HCT116 (cell line): ENCODE data around the gene RPL3. TPM values are rescaled to one million over a fixed set of nuclear protein-coding genes. Genes with fewer than 3 reads are reported as not detected.
"Not testable (repeated sequence)": the region's sequence is repeated elsewhere in the genome, so short reads cannot be mapped to it uniquely, and the experiment has no call there.

Experiments used
- ATAC-seq: fragments of 200-7000 bp; cut with Tn5 transposase; 2 replicates; pipeline ENCODE4 v1.9.1; 2020; ENCODE audit warnings: mild to moderate bottlenecking, moderate library complexity
- BruUV-seq: library from RNA; stranded (reverse); fragments of 400-500 nt; replicated peaks from 2 replicates; lab custom pipeline; 2021; lab: Mats Ljungman, UMichigan
- CTCF ChIA-PET: fragments of 300-600 bp; sonication (Branson Sonifier 250); formaldehyde crosslinking; loops from one replicate; lab custom pipeline; 2021; ENCODE audit warnings: antibody characterized with exemption; lab: Charles Lee
- POLR2A ChIA-PET: fragments of 300-600, 350-600 bp; sonication (Branson Sonifier 250); formaldehyde crosslinking; loops from one replicate; lab custom pipeline; 2021; ENCODE audit warnings: antibody characterized with exemption; lab: Charles Lee
- RAD21 ChIA-PET, 2 experiments: fragments of 300-600 bp; sonication (Branson Sonifier 250); formaldehyde crosslinking; loops; one replicate each; lab custom pipeline; 2023; ENCODE audit warnings: low total read pairs in 2 of 2; ENCODE audit not compliant: uncharacterized antibody in 2 of 2, unreplicated experiment in 2 of 2, low non-redundant PET in 1 of 2; lab: Charles Lee
- DNase-seq: peaks from one replicate; pipeline ENCODE4 v3.0.0-alpha.2; 2010; ENCODE audit warnings: low read depth, low spot score
- H2AFZ ChIP-seq: fragments of 200-600 bp; shearing (Covaris generic), sonication (generic); 2 replicates; pipeline ENCODE4 v1.6.1; 2017; ENCODE audit warnings: low read depth, mixed run types, mixed read lengths, antibody characterized with exemption, low read length; ENCODE audit not compliant: poor library complexity, severe bottlenecking
- H3K27ac ChIP-seq: 2 replicates; pipeline ENCODE4 v1.5.1; 2012; ENCODE audit warnings: low read depth, low read length
- H3K27me3 ChIP-seq: fragments of 200-600 bp; sonication (generic); 2 replicates; pipeline ENCODE4 v1.6.1; 2016; ENCODE audit warnings: mixed run types, low read length, mixed read lengths; ENCODE audit not compliant: insufficient read depth
- H3K36me3 ChIP-seq, 2 experiments: fragments of 200-500 bp in 1 of 2; fragments of 200-600 bp in 1 of 2; sonication (Bioruptor generic) in 1 of 2; sonication (generic) in 1 of 2; 2 replicates each; pipeline versions ENCODE4 v1.5.1 to v1.6.1; 2014 to 2016; ENCODE audit warnings: low read length in 2 of 2, inconsistent platforms in 1 of 2, mixed read lengths in 1 of 2, mixed run types in 1 of 2; ENCODE audit not compliant: insufficient read depth in 2 of 2, control insufficient read depth in 1 of 2
- H3K4me1 ChIP-seq, 2 experiments: fragments of 200-600 bp in 1 of 2; sonication (generic) in 1 of 2; 2 replicates each; pipeline versions ENCODE4 v1.5.1 to v1.6.1; 2012 to 2017; ENCODE audit warnings: low read length in 2 of 2, inconsistent platforms in 1 of 2, mild to moderate bottlenecking in 1 of 2, mixed read lengths in 1 of 2, mixed run types in 1 of 2, moderate library complexity in 1 of 2; ENCODE audit not compliant: insufficient read depth in 2 of 2, control insufficient read depth in 1 of 2
- H3K4me2 ChIP-seq: fragments of 200-600 bp; sonication (generic); 2 replicates; pipeline ENCODE4 v1.6.1; 2017; ENCODE audit warnings: mixed run types, low read length, mixed read lengths
- H3K4me3 ChIP-seq, 2 experiments: fragments of 200-600 bp in 1 of 2; sonication (generic) in 1 of 2; replicated peaks in 1 of 2; 2 replicates each; pipeline ENCODE4 v1.5.1; 2011 to 2016; ENCODE audit warnings: low read length in 2 of 2, control low read depth in 1 of 2, low read depth in 1 of 2, mild to moderate bottlenecking in 1 of 2, mixed read lengths in 1 of 2, mixed run types in 1 of 2
- H3K79me2 ChIP-seq: fragments of 200-600 bp; sonication (generic); 2 replicates; pipeline ENCODE4 v1.6.1; 2017; ENCODE audit warnings: mild to moderate bottlenecking, mixed run types, low read length, moderate library complexity, mixed read lengths; ENCODE audit not compliant: insufficient read depth
- H3K9ac ChIP-seq: fragments of 200-600 bp; sonication (generic); 2 replicates; pipeline ENCODE4 v1.6.1; 2016; ENCODE audit warnings: low read length, mixed read lengths
- H3K9me2 ChIP-seq: fragments of 200-600 bp; sonication (generic), shearing (Covaris generic); 2 replicates; pipeline ENCODE4 v1.6.1; 2017; ENCODE audit warnings: mixed run types, mild to moderate bottlenecking, moderate library complexity; ENCODE audit not compliant: insufficient read depth
- H3K9me3 ChIP-seq, 2 experiments: fragments of 200-500 bp in 1 of 2; fragments of 200-600 bp in 1 of 2; sonication (Bioruptor generic) in 1 of 2; sonication (generic) in 1 of 2; 2 replicates each; pipeline ENCODE4 v1.6.1; 2014 to 2017; ENCODE audit warnings: low read length in 2 of 2, mixed read lengths in 2 of 2, inconsistent platforms in 1 of 2, low read depth in 1 of 2, mild to moderate bottlenecking in 1 of 2, mixed run types in 1 of 2, moderate library complexity in 1 of 2; ENCODE audit not compliant: control insufficient read depth in 1 of 2, insufficient read depth in 1 of 2
- H4K20me1 ChIP-seq: fragments of 200-600 bp; sonication (generic), shearing (Covaris generic); 2 replicates; pipeline ENCODE4 v1.6.1; 2017; ENCODE audit warnings: mixed run types, mild to moderate bottlenecking, moderate library complexity; ENCODE audit not compliant: insufficient read depth
- CEBPB ChIP-seq: IDR thresholded peaks from 2 replicates; pipeline ENCODE4 v1.6.1; 2012; ENCODE audit warnings: low read depth
- ELF1 ChIP-seq: IDR thresholded peaks from 2 replicates; pipeline ENCODE4 v1.6.1; 2012; ENCODE audit warnings: low read depth, borderline replicate concordance
- EZH2 ChIP-seq: fragments of 200-600 bp; sonication (generic); IDR thresholded peaks from 2 replicates; pipeline ENCODE4 v1.6.1; 2017; ENCODE audit warnings: antibody characterized with exemption, mixed run types
- JUND ChIP-seq: IDR thresholded peaks from 2 replicates; pipeline ENCODE4 v1.6.1; 2012
- REST ChIP-seq: IDR thresholded peaks from 2 replicates; pipeline ENCODE4 v1.6.1; 2012; ENCODE audit warnings: low read depth
- intact Hi-C: fragments of 100-400 bp; cut with micrococcal nuclease; formaldehyde crosslinking; loops from 2 replicates; pipeline ENCODE4 v1.10.0; 2022
- total RNA-seq: library from RNA; stranded (reverse); gene quantifications from one replicate; pipeline ENCODE4 v1.2.1, GENCODE V29; 2021; ENCODE audit not compliant: unreplicated experiment

The RPL3 gene
- total RNA-seq, 1 experiment from 2014 or later: 2,966 TPM

- TF ChIP-seq CEBPB: no peak
- TF ChIP-seq ELF1: no peak
- TF ChIP-seq EZH2: no peak
Measured at GRCh38 chr22:39327995-39328754, 8.8 kb upstream of the RPL3 start (continued).

- ATAC-seq: 0 out of 2 replicates have a peak, but pooled peaks have one; percentile 31
Measured at GRCh38 chr22:39325392-39325932, 6.0 kb upstream of the RPL3 start.

GRCh38 chr22:39320616-39321029 is 1.2 kb upstream of the RPL3 start:
- ChIA-PET POLR2A (interaction anchor here (1.1 to 6.4 kb wide), 21 partner anchors 8 to 208 kb away, joined by 3 to 88 read pairs (median 8); partner anchors contain the start of genes MIEF1, SYNGR1 and TAB1), CTCF (interaction anchor here (0.7 to 3.9 kb wide), 5 partner anchors 10 to 181 kb away, joined by 3 to 21 read pairs (median 3); partner anchors contain the start of gene MIEF1), RAD21 (interaction anchor here in 1 of 2 experiments (0.8 kb wide), 1 partner anchor 78 kb away, joined by 4 read pairs; no protein-coding TSS in a partner anchor)
- DNase-seq, H3K27me3 ChIP-seq, intact Hi-C loops, BruUV-seq, H3K9me3 ChIP-seq, H2AFZ ChIP-seq, ATAC-seq, H3K9me2 ChIP-seq: not testable (repeated sequence)
- peaks cover 19 to 34% of the 10 kb centered on the region in 2 experiments for H3K36me3 ChIP-seq
- H3K4me1 ChIP-seq: peaks cover 30 to 49% of the 10 kb centered on the region in 2 experiments
- H3K4me2 ChIP-seq: peak overlapping the region; percentile 81
- H4K20me1 ChIP-seq: peaks cover 27% of the 10 kb centered on the region; the same call in 1 of the 2 replicates
- peak overlapping the region; percentile 98 for H3K9ac ChIP-seq
- H3K79me2 ChIP-seq: peaks cover 38% of the 10 kb centered on the region
- peak overlapping the region; percentile 100 for H3K27ac ChIP-seq
- peak overlapping the region; percentile 86 to 99 for H3K4me3 ChIP-seq

More at GRCh38 chr22:39325392-39325932, 6.0 kb upstream of the RPL3 start:
- CTCF ChIA-PET: no interaction called here
- H3K36me3 ChIP-seq: no peaks in the 10 kb centered on the region
- no peak for DNase-seq
- H3K79me2 ChIP-seq: no peaks in the 10 kb centered on the region
- TF ChIP-seq JUND: peak; percentile 33; the same call in 1 of the 2 replicates
- TF ChIP-seq REST: no peak
- TF ChIP-seq, all 23 proteins: peak for 1
- Histone ChIP-seq H3K4me1 (peaks cover 9 to 27% of the 10 kb centered on the region in 2 experiments), H3K9me2 (no peaks in the 10 kb centered on the region), H3K27me3 (no peaks in the 10 kb centered on the region), H4K20me1 (no peaks in the 10 kb centered on the region), H3K4me3 (no peak overlapping the region), H3K9me3 (no peaks in the 10 kb centered on the region), H3K9ac (no peak overlapping the region), H2AFZ (no peak overlapping the region), H3K27ac (no peak overlapping the region), H3K4me2 (peak overlapping the region; percentile 14)
- no TSS peak for BruUV-seq
- ChIA-PET POLR2A (no interaction called here), RAD21 (no interaction called here)
- intact Hi-C loops: no loop called here
